Activated T-cell treated with anti-CD3 and anti-CD28 coated beads, Interleukin-2, amount 50 U/mL, for 24 hours (primary cell): ENCODE data around the gene DSCAM.
"Not testable (repeated sequence)": the region's sequence is repeated elsewhere in the genome, so short reads cannot be mapped to it uniquely, and the experiment has no call there.

Experiments used
- DNase-seq: peaks from one replicate; pipeline ENCODE4 v3.0.0-alpha.2; 2020
- H3K27ac Mint-ChIP-seq: 2 replicates; pipeline ENCODE4 v1.8.0; 2020; ENCODE audit warnings: mild to moderate bottlenecking, mixed read lengths
- H3K27me3 Mint-ChIP-seq: 2 replicates; pipeline ENCODE4 v1.8.0; 2020; ENCODE audit warnings: mixed read lengths
- H3K36me3 Mint-ChIP-seq: 2 replicates; pipeline ENCODE4 v1.8.0; 2020; ENCODE audit warnings: low read depth, mixed read lengths
- H3K4me1 Mint-ChIP-seq: 2 replicates; pipeline ENCODE4 v1.8.0; 2020; ENCODE audit warnings: low read depth, mixed read lengths
- H3K4me3 Mint-ChIP-seq: 2 replicates; pipeline ENCODE4 v1.8.0; 2020; ENCODE audit warnings: mild to moderate bottlenecking, moderate library complexity, mixed read lengths
- H3K9me3 Mint-ChIP-seq: 2 replicates; pipeline ENCODE4 v1.8.0; 2020; ENCODE audit warnings: mixed read lengths

DSCAM gene

GRCh38 chr21:40846587-40847411 lies at the start of gene DSCAM:
Gene DSCAM (minus strand): TSS chr21:40847158. CDS start chr21:40846661, 497 bp downstream.
- Mint-ChIP-seq H3K4me1 (no peaks in the 10 kb centered on the region), H3K4me3 (no peak within 1 kb of the TSS), H3K27ac (no peak within 1 kb of the TSS), H3K36me3 (no peaks in the 10 kb centered on the region), H3K27me3 (peaks cover 55% of the 10 kb centered on the region), H3K9me3 (no peaks in the 10 kb centered on the region)
- DNase-seq = no peak

GRCh38 chr21:40895697-40896096 lies 48.7 kb upstream of the DSCAM start:
- DNase-seq, H3K4me1 Mint-ChIP-seq, H3K36me3 Mint-ChIP-seq, H3K4me3 Mint-ChIP-seq, H3K27ac Mint-ChIP-seq, H3K27me3 Mint-ChIP-seq: not testable (repeated sequence)
- peaks cover 15% of the 10 kb centered on the region for H3K9me3 Mint-ChIP-seq

GRCh38 chr21:40886931-40887330 lies 40.0 kb upstream of the DSCAM start:
- no peaks in the 10 kb centered on the region for H3K27me3 Mint-ChIP-seq
- H3K9me3 Mint-ChIP-seq = no peaks in the 10 kb centered on the region
- H3K4me3 Mint-ChIP-seq = no peak overlapping the region
- H3K4me1 Mint-ChIP-seq = no peaks in the 10 kb centered on the region
- no peak overlapping the region for H3K27ac Mint-ChIP-seq
- DNase-seq = no peak
- H3K36me3 Mint-ChIP-seq = no peaks in the 10 kb centered on the region

GRCh38 chr21:40886006-40886405 lies 39.0 kb upstream of the DSCAM start:
- Mint-ChIP-seq H3K36me3 (no peaks in the 10 kb centered on the region), H3K4me1 (no peaks in the 10 kb centered on the region), H3K4me3 (no peak overlapping the region), H3K27me3 (no peaks in the 10 kb centered on the region), H3K27ac (no peak overlapping the region), H3K9me3 (no peaks in the 10 kb centered on the region)
- no peak for DNase-seq

GRCh38 chr21:40882192-40882915 lies 35.4 kb upstream of the DSCAM start:
- no peak for DNase-seq
- H3K4me3 Mint-ChIP-seq = no peak overlapping the region
- H3K27ac Mint-ChIP-seq = no peak overlapping the region
- no peaks in the 10 kb centered on the region for H3K27me3 Mint-ChIP-seq
- no peaks in the 10 kb centered on the region for H3K4me1 Mint-ChIP-seq
- H3K9me3 Mint-ChIP-seq = no peaks in the 10 kb centered on the region
- H3K36me3 Mint-ChIP-seq = no peaks in the 10 kb centered on the region

GRCh38 chr21:40881767-40882166 lies 34.8 kb upstream of the DSCAM start:
- Mint-ChIP-seq H3K27ac (no peak overlapping the region), H3K4me1 (no peaks in the 10 kb centered on the region)

GRCh38 chr21:40871099-40871498 lies 24.1 kb upstream of the DSCAM start:
- Mint-ChIP-seq H3K4me1 (no peaks in the 10 kb centered on the region), H3K4me3 (no peak overlapping the region), H3K27ac (no peak overlapping the region), H3K9me3 (peaks cover 25% of the 10 kb centered on the region), H3K27me3 (no peaks in the 10 kb centered on the region), H3K36me3 (no peaks in the 10 kb centered on the region)
- no peak for DNase-seq

More at GRCh38 chr21:40881767-40882166, 34.8 kb upstream of the DSCAM start:
- Mint-ChIP-seq H3K27me3 (no peaks in the 10 kb centered on the region), H3K9me3 (no peaks in the 10 kb centered on the region), H3K36me3 (no peaks in the 10 kb centered on the region), H3K4me3 (no peak overlapping the region)
- no peak for DNase-seq

GRCh38 chr21:40863839-40864238 lies 16.9 kb upstream of the DSCAM start:
- peaks cover 5% of the 10 kb centered on the region for H3K9me3 Mint-ChIP-seq
- H3K4me1 Mint-ChIP-seq = no peaks in the 10 kb centered on the region
- DNase-seq = no peak
- no peak overlapping the region for H3K4me3 Mint-ChIP-seq
- peaks cover 7% of the 10 kb centered on the region for H3K27me3 Mint-ChIP-seq
- no peaks in the 10 kb centered on the region for H3K36me3 Mint-ChIP-seq
- no peak overlapping the region for H3K27ac Mint-ChIP-seq

- Mint-ChIP-seq H3K36me3 (no peaks in the 10 kb centered on the region), H3K27me3 (peaks cover 2% of the 10 kb centered on the region), H3K4me1 (no peaks in the 10 kb centered on the region), H3K4me3 (no peak overlapping the region), H3K9me3 (no peaks in the 10 kb centered on the region), H3K27ac (no peak overlapping the region)
- DNase-seq = no peak
Measured at GRCh38 chr21:40858517-40858916, 11.6 kb upstream of the DSCAM start.

GRCh38 chr21:40853956-40854688 lies 7.2 kb upstream of the DSCAM start:
- no peaks in the 10 kb centered on the region for H3K36me3 Mint-ChIP-seq
- no peaks in the 10 kb centered on the region for H3K4me1 Mint-ChIP-seq
- peaks cover 5% of the 10 kb centered on the region for H3K27me3 Mint-ChIP-seq
- no peak overlapping the region for H3K4me3 Mint-ChIP-seq
- H3K27ac Mint-ChIP-seq = no peak overlapping the region
- no peaks in the 10 kb centered on the region for H3K9me3 Mint-ChIP-seq
- DNase-seq = no peak

GRCh38 chr21:40852563-40852962 lies 5.6 kb upstream of the DSCAM start:
- no peak overlapping the region for H3K27ac Mint-ChIP-seq

GRCh38 chr21:40851749-40852148 lies 4.8 kb upstream of the DSCAM start:
- no peaks in the 10 kb centered on the region for H3K4me1 Mint-ChIP-seq
- no peaks in the 10 kb centered on the region for H3K36me3 Mint-ChIP-seq
- peaks cover 26% of the 10 kb centered on the region for H3K27me3 Mint-ChIP-seq
- DNase-seq = no peak
- H3K9me3 Mint-ChIP-seq = no peaks in the 10 kb centered on the region
- H3K27ac Mint-ChIP-seq = no peak overlapping the region
- H3K4me3 Mint-ChIP-seq = no peak overlapping the region

More at GRCh38 chr21:40852563-40852962, 5.6 kb upstream of the DSCAM start:
- Mint-ChIP-seq H3K4me3 (no peak overlapping the region), H3K27me3 (peaks cover 20% of the 10 kb centered on the region), H3K9me3 (no peaks in the 10 kb centered on the region), H3K36me3 (no peaks in the 10 kb centered on the region), H3K4me1 (no peaks in the 10 kb centered on the region)
- no peak for DNase-seq

GRCh38 chr21:40850071-40850470 lies 3.1 kb upstream of the DSCAM start:
- no peaks in the 10 kb centered on the region for H3K4me1 Mint-ChIP-seq
- H3K9me3 Mint-ChIP-seq = no peaks in the 10 kb centered on the region
- peaks cover 38% of the 10 kb centered on the region for H3K27me3 Mint-ChIP-seq
- no peaks in the 10 kb centered on the region for H3K36me3 Mint-ChIP-seq
- H3K27ac Mint-ChIP-seq = no peak overlapping the region
- no peak overlapping the region for H3K4me3 Mint-ChIP-seq
- DNase-seq = no peak

GRCh38 chr21:40847951-40848350 lies 993 bp upstream of the DSCAM start:
- Mint-ChIP-seq H3K4me1 (no peaks in the 10 kb centered on the region), H3K4me3 (no peak overlapping the region), H3K27me3 (peaks cover 44% of the 10 kb centered on the region), H3K36me3 (no peaks in the 10 kb centered on the region), H3K27ac (no peak overlapping the region), H3K9me3 (no peaks in the 10 kb centered on the region)
- DNase-seq = no peak
